HG03097 (cell line): ENCODE measurements around the gene ANKS1B.
"Not testable (repeated sequence)": the region's sequence is repeated elsewhere in the genome, so short reads cannot be mapped to it uniquely, and the experiment has no call there.

Experiments
- ATAC-seq: cut with Tn5 transposase; IDR thresholded peaks from one replicate; pipeline ENCODE4 v1.9.1; 2021; ENCODE audit not compliant: unreplicated experiment, low FRiP score

Gene ANKS1B

DNA sequence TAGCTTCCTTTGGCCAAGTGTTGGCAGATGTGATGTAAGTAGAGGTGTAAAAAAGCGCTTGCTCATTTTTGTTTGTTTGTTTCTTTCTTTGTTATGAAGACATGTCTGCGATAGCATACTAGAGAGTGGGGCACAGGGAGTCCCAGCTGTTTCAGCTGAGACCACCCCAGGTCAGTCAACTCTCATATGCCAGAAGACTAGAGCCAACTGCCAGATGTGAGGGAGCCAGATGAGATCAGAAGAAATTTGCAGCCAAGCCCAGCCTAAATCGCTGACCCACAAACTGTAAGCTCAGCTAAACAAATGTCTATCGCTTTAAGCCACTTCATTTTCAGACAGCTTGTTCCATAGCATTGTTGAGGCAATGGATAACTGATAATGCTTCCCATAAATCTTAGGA lies 942.5 kb downstream of the ANKS1B start:
- ATAC-seq = no peak

GRCh38 chr12:99039367-99040120 lies 945.2 kb downstream of the ANKS1B start:
- ATAC-seq = no peak

GRCh38 chr12:99036566-99036965 lies 948.2 kb downstream of the ANKS1B start:
- no peak for ATAC-seq

DNA sequence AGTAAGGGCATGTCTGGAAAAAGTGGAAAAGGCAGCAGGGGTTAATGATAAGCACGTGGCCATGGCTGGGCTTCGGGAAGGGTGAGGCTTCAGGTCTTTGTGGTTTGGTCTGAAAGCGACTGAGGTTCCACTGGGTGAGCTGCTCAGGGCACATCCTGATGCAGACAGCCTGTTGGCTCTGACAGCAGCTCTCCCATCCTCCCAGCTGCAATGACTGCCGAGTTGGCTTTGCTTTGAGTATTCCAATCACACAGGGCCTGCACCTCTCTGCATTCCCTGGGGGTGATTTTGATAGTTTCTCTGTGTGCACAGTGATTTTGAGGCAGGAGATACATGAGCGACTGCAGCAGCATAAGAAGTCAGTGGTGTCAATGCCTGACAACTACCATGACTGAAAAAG lies 948.9 kb downstream of the ANKS1B start:
- no peak for ATAC-seq

DNA sequence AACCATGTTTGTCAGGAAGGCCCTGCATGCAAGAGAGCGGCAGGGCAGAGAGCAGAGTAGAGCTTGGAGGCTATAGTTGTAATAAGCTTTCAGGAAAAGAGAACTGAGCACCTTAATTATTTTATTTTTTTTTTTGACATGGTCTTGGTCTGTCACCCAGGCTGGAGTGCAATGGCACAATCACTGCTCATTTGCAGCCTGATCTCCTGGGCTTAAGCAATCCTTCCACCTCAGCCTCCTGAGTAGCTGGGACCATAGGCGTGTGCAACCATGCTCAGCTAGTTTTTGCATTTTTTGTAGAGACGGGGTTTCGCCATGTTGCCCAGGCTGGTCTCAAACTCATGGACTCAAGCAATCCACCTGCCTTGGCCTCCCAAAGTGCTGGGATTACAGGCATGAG lies 950.5 kb downstream of the ANKS1B start:
- not testable (repeated sequence) for ATAC-seq

DNA sequence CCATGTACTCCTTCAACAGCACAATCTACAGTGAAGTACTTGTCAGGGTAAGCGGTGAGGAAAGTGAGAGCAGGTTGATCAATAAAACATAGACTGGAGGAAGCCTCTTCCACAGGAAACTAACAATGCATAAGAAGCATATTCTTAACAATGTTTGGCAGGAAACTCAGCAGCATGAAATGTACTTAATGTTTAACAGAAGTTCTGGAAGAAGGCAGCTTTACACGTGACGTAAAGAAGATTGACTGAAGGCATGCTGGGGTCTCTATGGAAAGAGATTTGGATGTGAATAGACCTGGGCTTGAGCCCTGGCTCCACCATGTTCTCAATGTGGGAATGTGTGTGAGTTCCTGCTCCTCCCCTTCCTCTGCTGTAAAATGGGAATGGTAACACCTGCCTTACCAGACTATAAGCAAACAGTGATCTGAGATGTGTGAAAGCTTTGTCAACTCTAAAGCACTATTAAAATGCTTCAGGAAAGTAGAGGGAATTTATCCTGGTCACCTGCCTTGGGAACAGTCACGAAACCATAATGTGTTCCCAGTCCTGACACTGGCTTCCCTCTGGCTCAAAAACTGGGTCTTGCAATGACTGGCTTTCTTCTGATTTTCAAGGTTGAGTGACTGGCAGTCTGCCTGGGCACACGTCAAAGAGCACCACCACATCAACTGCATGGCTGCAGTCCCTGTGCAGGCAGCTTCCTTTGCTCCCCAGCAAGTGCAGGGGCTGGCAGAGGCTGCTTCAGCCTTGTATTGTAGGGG lies 955.0 kb downstream of the ANKS1B start:
- no peak for ATAC-seq

GRCh38 chr12:99027461-99027860 lies 957.3 kb downstream of the ANKS1B start:
- ATAC-seq = no peak

GRCh38 chr12:99027055-99027393 lies 957.7 kb downstream of the ANKS1B start:
- ATAC-seq = no peak

GRCh38 chr12:99026332-99027054 lies 958.2 kb downstream of the ANKS1B start:
- no peak for ATAC-seq

GRCh38 chr12:99024870-99025269 lies 959.9 kb downstream of the ANKS1B start:
- ATAC-seq = no peak

DNA sequence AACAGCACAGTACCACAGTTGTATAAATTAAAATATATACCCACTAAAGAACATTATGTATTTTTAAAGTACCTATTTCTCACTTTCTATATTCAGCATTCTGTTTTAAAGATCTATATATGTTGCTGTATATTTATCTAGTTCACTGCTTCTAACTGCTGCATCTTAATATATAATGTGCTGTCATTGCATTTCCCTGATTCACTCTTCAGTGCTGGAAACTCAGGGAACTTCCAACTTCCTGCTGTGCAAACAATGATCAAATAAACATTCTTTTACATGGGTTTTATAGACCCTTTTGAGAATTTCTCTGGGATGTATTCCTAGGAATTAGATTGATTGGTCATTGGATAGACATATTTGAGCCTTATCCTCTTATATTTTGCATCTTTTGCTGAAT lies 960.5 kb downstream of the ANKS1B start:
- no peak for ATAC-seq

- ATAC-seq = no peak
These were observed 963.9 kb downstream of the ANKS1B start for GRCh38 chr12:99020871-99021270.

GRCh38 chr12:99019798-99020197 lies 964.9 kb downstream of the ANKS1B start:
- ATAC-seq = no peak

DNA sequence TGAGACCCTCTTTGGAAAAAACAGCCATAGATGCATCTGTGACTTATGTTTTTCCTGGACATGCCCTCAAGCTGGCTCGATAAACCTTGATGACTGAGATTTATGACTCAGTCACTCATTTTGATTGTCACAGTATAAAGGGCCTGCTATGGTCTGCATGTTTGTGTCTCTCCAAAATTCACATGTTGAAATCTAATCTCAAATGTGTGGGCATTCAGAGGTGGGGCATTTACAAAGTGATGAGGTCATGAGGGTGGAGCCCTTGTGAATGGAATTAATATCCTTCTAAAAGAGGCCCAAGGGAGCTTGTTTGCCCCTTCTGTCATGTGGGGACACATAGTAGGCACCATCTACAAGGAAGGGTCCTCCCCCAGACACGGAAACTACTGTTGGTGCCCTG lies 966.8 kb downstream of the ANKS1B start:
- no peak for ATAC-seq

- ATAC-seq = no peak
These were observed 975.0 kb downstream of the ANKS1B start for GRCh38 chr12:99009654-99010296.

DNA sequence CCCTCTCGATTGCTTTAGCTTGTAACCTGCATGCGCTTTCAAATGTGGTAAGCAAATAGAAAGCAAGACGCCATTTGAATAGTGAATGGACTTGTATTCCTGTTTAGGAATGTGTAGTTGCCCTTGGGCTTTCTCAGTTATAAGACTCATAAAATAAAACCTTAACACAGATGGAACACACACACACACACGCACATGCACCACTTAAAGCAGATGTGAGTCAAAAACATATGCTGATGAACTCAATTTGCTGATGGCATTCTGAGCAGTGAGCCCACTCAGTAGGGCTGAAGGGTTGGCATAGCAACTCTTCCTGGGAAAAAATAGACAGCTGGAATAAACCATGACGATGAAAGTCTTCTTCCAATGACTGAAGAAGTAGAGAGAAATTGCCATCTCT lies 979.1 kb downstream of the ANKS1B start:
- ATAC-seq = no peak

DNA sequence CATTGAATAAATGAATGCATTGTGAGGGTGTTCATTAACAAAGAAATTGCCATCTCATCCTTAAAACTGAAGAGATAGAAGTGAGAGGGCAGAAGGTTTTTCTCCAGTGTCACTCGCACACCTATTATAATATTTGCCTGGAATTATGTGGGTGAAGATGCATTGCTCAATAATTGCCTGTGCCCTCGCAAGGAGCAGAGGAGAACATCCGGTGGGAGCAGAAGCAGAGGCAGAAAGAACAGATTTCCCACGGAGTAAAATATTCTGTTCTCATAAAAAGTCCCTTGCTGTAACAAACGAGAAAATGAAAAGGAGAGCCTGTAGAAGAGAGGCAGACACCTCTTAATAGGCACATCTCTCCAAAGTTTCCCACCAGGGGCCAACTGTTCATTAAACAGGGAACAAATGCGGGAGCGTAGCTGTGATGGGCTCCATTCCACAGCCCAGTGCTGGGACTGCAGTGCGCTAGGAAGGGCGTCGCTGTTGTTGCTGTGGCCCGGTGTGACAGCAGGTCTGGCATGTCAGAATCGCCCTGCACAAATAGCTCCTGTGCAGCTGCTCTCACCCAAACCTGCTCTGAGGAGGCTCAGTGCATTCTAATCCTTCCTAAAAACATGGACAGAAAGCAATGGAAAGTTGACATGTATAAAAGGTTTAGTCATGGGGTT lies 979.8 kb downstream of the ANKS1B start:
- no peak for ATAC-seq

- ATAC-seq = no peak
These were observed 982.0 kb downstream of the ANKS1B start for GRCh38 chr12:99002731-99003130.

DNA sequence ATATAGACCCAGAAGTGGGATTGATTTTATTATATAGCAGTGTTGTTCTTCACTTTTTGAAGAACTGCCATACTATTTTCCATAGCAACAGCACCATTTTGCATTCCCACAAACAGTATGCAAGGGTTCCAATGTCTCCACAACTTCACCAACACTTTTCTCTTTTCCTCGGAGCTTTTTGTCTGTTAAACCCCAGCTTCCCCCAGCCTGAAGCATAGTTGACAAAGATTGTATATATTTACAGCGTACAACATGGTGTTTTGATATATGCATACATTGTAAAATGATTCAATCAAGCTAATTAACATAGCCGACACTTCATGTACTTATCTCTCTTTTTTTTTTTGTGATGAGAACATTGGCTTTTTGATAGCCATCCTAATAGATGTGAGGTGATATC lies 982.6 kb downstream of the ANKS1B start:
- ATAC-seq = no peak

DNA sequence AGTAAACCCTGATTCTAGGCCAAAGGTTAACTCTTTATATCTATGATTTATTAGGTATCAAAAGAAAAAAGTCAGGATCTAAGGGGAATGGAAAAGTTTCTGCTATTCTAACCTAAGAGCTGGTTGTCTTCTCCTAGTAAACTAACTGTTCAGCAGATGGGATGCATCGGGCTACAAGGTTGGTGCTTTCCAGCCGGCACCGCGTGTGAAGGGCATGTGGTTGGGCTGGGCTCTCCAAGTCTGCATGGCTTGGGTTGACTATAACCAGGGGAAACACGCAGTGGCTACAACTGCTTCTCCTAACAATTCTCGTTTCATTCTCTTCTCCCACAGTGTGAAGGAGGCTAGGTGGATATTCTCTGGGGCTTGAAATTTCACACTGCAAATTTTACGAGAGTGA lies 985.2 kb downstream of the ANKS1B start:
- ATAC-seq = no peak
